Measurements from ENCODE around the gene PLAAT3.

GRCh38 chr11:63641727-63642126 lies 27.5 kb upstream of the PLAAT3 start:
- TF ChIP-seq CTCF (IDR thresholded peaks at IDR 0.05): peak in 3 of 12 donors; percentile 16 to 28 (median 20)
- TF ChIP-seq POLR2A (IDR thresholded peaks at IDR 0.05): no peak

Data from heart left ventricle (tissue), 13 donors.